BE2C (cell line): ENCODE results near the gene NFYC. TPM values are rescaled to one million over a fixed set of nuclear protein-coding genes. Genes with fewer than 3 reads are reported as not detected.

Experiments
- DNase-seq: peaks from one replicate; pipeline ENCODE4 v3.0.0-alpha.2; 2020
- H3K27me3 ChIP-seq: fragments of 250-450 bp; sonication (Bioruptor Pico); 2 replicates; pipeline ENCODE4 v1.5.1; 2020; ENCODE audit warnings: mild to moderate bottlenecking
- H3K36me3 ChIP-seq: fragments of 250-450 bp; sonication (Bioruptor Pico); 2 replicates; pipeline ENCODE4 v1.5.1; 2020; ENCODE audit warnings: mild to moderate bottlenecking
- H3K4me1 ChIP-seq: fragments of 250-450 bp; sonication (Bioruptor Pico); 2 replicates; pipeline ENCODE4 v1.5.1; 2020
- H3K4me3 ChIP-seq: 2 replicates; pipeline ENCODE4 v1.5.1; 2011; ENCODE audit warnings: low read depth, low read length
- H3K9me3 ChIP-seq: fragments of 250-450 bp; sonication (Bioruptor Pico); 2 replicates; pipeline ENCODE4 v1.5.1; 2020
- polyA plus RNA-seq: library from polyadenylated mRNA; unstranded; fragments of >200 nt; gene quantifications from one replicate; pipeline ENCODE4 v1.2.1, GENCODE V29; 2012; ENCODE audit warnings: low read depth, missing spikeins; ENCODE audit not compliant: insufficient read length, insufficient read depth
- TF ChIP-seq, protein P1 (sequence below): IDR thresholded peaks from 2 replicates; pipeline ENCODE4 v1.5.1; 2012; ENCODE audit warnings: mild to moderate bottlenecking, low read depth, low read length

The NFYC gene
- polyA plus RNA-seq, result 88.4 TPM

DNA sequence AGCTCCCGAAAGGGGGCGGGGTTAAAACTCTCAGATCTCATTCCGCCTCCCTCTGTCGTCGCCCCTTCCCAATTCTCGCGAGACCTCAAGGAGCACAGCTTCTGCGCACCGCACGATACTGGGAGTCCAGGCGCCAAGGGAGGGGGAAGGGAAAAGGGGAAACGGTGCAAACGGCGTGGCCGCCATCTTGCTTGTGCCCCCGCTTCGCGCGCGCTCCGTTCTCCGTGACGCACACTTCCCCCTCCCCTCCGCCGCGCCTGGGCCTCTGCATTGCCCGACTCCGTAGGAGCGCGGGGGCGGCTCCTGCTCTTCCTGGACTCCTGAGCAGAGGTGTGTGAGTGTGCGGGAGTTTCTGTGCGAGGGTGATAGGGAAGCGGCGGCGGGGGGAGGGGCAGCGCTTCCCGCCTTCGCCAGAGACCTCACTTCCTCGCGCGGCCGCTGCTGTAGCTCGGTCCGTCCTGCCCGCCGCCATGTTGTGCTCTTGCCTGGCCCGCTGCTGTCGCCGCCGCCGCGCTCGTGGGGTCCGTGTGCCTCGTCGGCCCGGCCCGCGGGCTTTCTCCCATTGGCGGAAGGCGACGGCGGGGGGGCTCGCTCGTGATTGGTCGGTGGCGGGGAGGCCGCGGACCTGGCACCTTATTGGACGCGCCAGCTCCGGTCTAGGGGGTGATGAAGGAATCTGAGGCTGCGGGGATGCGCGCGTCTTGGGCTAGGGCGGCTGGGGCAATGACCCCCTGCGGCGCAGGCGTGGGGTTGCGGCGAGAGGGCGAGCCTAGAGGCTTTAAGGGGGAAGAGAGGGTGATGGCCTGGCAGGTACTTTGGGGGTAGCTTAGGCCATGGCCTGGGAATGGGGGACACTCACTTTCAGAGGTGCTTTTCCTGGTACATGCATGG is at the start of gene NFYC:
NFYC (plus strand) TSS at position 167 of the 891 bp plus-strand sequence. CDS start 47,140 bp downstream, outside the sequence.
- TF ChIP-seq, protein P1, sequence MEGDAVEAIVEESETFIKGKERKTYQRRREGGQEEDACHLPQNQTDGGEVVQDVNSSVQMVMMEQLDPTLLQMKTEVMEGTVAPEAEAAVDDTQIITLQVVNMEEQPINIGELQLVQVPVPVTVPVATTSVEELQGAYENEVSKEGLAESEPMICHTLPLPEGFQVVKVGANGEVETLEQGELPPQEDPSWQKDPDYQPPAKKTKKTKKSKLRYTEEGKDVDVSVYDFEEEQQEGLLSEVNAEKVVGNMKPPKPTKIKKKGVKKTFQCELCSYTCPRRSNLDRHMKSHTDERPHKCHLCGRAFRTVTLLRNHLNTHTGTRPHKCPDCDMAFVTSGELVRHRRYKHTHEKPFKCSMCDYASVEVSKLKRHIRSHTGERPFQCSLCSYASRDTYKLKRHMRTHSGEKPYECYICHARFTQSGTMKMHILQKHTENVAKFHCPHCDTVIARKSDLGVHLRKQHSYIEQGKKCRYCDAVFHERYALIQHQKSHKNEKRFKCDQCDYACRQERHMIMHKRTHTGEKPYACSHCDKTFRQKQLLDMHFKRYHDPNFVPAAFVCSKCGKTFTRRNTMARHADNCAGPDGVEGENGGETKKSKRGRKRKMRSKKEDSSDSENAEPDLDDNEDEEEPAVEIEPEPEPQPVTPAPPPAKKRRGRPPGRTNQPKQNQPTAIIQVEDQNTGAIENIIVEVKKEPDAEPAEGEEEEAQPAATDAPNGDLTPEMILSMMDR, result no peak
- no peaks in the 10 kb centered on the region; the same call in none of the 2 replicates for H3K4me1 ChIP-seq
- peak; percentile 94 for DNase-seq

DNA sequence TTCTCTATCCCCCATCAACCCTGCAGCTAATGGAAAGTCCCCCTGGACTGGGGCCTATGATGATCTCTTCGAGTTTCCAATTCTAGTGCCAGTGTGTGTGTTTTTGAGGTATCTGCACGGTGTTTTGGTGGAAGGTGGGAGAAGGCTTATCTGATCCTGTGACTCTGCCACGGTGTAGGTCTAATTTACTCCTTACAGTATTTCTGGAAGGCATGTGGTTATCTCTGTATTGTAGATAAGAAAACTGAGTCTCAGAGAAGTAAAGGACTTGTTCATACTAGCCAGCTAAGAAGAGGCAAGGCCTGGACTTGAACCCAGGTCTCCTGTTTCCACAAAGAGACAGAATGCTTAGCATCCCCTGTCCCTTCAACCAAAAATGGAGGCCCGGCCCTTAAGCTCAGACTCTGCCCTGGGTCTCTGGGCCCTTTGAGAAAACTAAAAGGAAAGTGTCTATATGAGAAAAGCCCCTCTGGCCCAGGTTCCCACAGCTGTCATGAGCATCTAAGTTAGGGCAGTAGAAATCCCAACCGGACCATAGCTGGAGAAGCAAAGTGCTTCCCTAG is 46.3 kb upstream of the NFYC start:
- no peaks in the 10 kb centered on the region for H3K4me1 ChIP-seq
- H3K36me3 ChIP-seq, result peaks cover 31% of the 10 kb centered on the region
- DNase-seq, result no peak

More for the DNA sequence above, at the start of gene NFYC:
- Histone ChIP-seq H3K27me3 (no peaks in the 10 kb centered on the region), H3K36me3 (no peaks in the 10 kb centered on the region; the same call in 1 of the 2 replicates), H3K9me3 (no peaks in the 10 kb centered on the region), H3K4me3 (peak within 1 kb of the TSS; percentile 77)

GRCh38 chr1:40646315-40646714 is 45.2 kb upstream of the NFYC start:
- Histone ChIP-seq H3K4me3 (no peak overlapping the region), H3K4me1 (no peaks in the 10 kb centered on the region)

More for the DNA sequence above, 46.3 kb upstream of the NFYC start:
- no peaks in the 10 kb centered on the region for H3K9me3 ChIP-seq
- TF ChIP-seq, protein P1, result no peak
- no peaks in the 10 kb centered on the region for H3K27me3 ChIP-seq
- no peak overlapping the region for H3K4me3 ChIP-seq

GRCh38 chr1:40648200-40648599 is 43.3 kb upstream of the NFYC start:
- no peak for DNase-seq
- Histone ChIP-seq H3K27me3 (no peaks in the 10 kb centered on the region), H3K9me3 (no peaks in the 10 kb centered on the region), H3K4me3 (no peak overlapping the region), H3K4me1 (no peaks in the 10 kb centered on the region), H3K36me3 (peaks cover 17% of the 10 kb centered on the region)
- TF ChIP-seq, protein P1, result no peak

More at GRCh38 chr1:40646315-40646714, 45.2 kb upstream of the NFYC start:
- TF ChIP-seq, protein P1, result no peak
- no peak for DNase-seq
- Histone ChIP-seq H3K9me3 (no peaks in the 10 kb centered on the region), H3K27me3 (no peaks in the 10 kb centered on the region), H3K36me3 (peaks cover 23% of the 10 kb centered on the region)

- H3K36me3 ChIP-seq, result peaks cover 17% of the 10 kb centered on the region
- H3K4me1 ChIP-seq, result no peaks in the 10 kb centered on the region
- no peak overlapping the region for H3K4me3 ChIP-seq
- no peaks in the 10 kb centered on the region for H3K27me3 ChIP-seq
- TF ChIP-seq, protein P1, result no peak
- DNase-seq, result no peak
- H3K9me3 ChIP-seq, result no peaks in the 10 kb centered on the region
These were observed 42.4 kb upstream of the NFYC start for GRCh38 chr1:40648928-40649591.
